ENCODE measurements around the gene AGR2.
A peak's percentile ranks its signal among the peaks of the same experiment; 100 is the strongest.
"Not testable (repeated sequence)": the region's sequence is repeated elsewhere in the genome, so short reads cannot be mapped to it uniquely, and the experiment has no call there.

AGR2 gene

DNA sequence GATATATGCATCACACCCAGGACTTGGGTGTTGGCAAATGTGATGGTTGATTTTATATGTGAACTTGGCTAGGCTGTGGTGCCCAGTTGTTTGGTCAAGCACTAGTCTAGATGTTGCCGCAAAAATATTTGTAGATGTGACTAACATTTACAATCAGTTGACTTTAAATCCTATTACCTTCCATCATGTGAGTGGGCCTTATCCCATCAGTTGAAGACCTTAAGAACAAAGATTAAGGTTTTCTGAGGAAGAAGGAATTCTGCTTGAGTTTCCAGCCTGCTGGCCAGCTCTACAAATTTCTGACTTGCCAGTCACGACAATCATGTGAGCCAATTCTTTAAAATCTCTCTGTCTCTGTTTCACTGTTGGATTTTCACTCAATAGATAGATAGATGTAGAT is 30.9 kb downstream of the AGR2 start:
- DNase-seq (ENCODE audit: low read depth), result no peak

DNA sequence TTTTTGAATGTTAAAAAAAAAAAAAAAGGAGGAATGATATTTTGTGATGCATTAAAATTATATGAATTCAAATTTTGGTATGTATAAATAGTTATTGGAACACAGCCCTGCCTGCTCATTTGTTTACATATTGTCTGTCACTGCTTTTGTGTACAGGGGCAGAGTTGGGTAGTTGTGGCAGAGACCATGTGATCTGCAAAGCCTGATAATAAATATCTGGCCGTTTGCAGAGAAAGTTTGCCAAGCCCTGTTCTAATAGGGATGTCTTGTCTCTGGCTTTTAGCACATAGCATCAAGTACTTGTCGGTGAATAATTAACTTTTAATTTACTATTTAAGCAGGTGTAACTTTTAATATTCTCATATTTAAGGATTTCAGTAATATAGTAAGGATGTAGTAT is 31.5 kb downstream of the AGR2 start:
- no peak for DNase-seq (ENCODE audit: low read depth)

DNA sequence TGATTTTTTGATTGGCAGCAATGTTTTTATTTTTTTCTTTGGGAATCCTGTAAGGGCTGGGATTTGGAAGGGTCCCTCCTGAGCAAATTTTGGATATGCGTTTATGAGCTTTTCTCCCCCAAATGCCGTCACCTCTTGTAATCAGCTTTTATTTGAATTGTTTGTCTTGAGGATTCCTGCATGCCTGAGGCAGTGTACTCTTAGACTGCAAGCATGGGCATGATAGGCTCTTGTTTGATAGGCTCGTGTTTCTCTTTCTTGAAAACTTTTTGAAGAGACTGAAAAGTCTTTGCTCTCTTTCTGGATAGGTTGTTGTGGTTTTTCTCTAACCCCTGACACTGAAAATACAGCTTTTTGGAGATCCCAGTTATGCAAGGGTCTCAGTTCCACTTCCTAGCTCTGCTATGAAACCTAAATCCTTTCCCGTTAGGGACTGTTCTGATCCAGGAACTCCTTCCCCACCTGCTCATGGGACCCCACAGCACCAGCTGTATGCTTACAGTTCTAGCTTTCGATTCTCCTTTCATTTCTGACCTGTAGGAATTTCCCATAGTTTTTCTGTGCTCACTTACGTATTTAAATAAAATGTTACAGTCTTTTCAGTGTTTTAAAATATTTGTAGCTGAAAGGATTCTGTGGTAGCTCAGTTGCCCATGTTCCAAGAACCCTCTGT is 34.0 kb downstream of the AGR2 start:
- no peak for DNase-seq (ENCODE audit: low read depth)

DNA sequence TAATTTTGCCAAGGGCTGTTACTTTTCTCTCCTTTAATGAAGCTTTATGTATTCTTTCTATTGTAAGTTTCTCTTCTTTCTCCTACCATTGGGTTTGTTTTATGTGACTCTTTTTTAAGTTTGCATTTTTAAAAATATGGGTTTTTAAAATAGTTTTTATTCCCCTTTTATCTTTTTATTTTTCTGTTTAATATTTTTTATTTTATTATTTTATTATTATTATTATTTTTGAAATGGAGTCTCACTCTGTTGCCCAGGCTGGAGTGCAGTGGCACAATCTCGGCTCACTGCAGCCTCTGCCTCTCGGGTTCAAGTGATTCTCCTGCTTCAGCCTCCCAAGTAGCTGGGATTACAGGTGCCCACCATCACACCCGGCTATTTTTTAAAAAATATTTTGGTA is 34.8 kb downstream of the AGR2 start:
- DNase-seq (ENCODE audit: low read depth), result not testable (repeated sequence)

DNA sequence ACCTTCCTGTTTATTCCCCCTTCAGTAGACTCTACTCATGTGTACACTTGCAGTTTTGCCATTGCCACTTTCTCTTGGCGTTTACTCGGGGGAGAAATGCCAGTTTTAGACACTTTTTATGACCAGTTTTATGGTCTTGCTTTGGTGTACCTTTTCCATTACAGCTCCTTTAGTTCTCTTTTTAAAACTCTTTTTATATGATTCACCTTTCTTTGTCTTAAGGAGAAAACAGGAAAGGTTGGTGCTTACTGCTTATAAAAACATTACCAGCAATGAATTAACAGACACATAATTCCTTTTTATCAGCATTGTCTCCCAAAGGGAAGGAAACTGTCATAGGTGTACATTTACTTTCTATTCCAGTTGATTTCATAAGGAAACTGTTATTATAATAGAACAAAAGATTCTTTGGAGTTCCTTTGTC is 39.4 kb downstream of the AGR2 start:
- no peak for DNase-seq (ENCODE audit: low read depth)

DNA sequence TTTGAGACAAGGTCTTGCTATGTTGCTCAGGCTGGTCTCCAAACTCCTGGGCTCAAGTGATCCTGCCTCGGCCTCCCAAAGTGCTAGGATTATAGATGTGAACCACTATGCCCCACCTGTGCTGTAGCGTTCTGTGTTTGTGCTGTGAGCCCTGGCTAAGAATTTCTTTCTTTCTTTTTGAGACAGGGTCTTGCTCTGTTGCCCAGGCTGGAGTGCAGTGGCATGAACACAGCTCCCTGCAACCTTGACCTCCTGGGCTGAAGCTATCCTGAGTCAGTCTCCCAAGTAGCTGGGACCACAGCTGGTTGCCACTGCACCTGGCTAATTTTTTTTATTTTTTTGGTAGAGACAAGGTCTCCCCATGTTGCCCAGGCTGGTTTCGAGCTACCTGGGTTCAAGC is 39.9 kb downstream of the AGR2 start:
- DNase-seq (ENCODE audit: low read depth), result no peak

DNA sequence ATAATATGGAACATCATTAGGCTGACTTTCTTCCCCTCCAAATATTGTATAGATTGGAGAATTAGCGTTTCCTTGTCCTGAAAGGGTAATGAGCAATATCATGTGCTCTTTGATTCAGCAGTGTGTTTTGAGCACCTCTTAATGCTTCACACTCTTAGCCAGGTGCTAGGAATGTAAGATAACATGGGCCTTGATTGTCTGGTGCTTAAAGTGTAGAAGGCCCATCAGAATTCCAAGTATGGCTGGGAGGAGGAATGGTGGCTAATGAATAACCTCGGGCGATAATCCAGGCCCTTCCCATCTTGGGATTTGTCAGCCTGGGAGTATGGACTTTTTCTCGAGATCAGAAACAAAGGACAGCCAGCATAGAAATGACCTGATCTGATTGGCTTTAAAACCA is 42.6 kb downstream of the AGR2 start:
- no peak for DNase-seq (ENCODE audit: low read depth)

DNA sequence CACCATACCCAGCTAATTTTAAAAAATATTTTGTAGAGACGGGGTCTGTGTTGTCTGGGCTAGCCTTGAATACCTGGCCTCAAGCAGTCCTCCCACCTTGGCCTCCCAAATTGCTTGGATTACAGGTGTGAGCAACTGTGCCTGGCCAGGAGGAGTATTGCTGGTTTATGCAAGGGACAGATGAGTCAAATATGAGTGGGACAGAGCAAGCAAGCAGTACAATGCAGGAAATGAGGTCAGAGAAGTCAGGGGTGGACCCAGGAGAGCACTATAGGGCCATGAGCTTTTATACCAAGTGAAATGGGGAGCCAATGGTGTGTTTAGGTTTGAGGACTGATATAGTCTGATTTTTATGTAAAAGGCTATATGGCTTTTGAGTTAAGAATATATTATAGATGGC is 45.0 kb downstream of the AGR2 start:
- no peak for DNase-seq (ENCODE audit: low read depth)

DNA sequence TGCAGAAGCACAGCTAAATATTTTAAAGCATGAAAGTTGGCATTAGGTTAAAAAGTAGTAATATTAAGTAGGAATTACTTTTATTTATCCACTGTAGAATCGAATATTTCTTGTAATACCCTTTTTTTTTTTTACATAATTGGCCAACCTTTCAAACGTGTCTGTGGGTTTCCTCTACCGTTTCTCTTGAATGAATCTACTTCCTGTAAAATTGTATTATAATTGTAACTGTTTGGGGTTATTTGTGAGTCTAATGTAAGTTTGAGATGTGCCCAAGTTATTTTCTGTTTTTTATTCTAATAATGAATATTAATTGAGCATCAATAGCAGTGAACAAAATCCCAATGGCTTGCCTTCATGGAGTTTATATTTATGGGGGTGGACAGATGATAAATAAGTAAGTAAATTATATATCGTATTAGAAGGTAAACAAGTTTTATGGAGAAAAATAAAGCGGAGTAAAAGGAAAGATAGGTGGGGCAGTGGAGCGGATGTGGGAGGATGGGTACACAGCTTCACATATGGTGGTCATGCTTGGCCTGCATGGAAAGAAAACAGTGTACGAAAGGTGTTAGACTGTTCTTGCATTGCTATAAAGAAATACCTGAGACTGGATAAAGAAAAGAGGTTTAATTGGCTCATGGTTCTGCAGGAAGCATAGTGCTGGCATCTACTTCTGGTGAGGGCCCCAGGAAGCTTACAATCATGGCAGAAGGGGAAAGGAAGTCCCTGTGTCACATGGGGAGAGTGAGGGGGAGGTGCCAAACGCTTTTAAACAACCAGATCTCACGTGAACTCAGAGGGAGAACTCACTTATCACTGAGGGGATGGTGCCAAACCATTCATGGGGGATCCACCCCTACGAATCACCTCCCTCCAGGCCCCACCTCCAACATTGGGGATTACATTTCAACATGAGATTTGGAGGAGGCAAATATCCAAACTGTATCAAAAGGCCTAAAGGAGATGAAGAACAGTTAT is 45.9 kb downstream of the AGR2 start:
- DNase-seq (ENCODE audit: low read depth), result no peak

DNA sequence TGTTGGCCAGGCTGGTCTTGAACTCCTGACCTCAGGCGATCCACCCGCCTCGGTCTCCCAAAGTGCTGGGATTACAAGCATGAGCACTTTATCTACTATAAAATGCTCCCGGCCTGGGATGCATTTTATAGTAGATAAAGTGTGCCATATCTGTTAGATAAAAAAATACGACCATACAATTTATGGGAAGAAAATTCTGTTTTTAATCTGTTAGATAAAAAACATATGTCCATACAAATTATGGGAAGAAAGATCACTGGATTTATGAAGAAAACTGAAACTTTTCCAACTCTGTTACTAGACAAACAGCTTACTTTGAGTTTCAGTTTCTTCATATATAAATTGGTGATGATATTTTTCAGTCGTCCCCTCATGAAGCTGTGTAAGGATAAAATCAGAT is 46.8 kb downstream of the AGR2 start:
- no peak for DNase-seq (ENCODE audit: low read depth)

DNA sequence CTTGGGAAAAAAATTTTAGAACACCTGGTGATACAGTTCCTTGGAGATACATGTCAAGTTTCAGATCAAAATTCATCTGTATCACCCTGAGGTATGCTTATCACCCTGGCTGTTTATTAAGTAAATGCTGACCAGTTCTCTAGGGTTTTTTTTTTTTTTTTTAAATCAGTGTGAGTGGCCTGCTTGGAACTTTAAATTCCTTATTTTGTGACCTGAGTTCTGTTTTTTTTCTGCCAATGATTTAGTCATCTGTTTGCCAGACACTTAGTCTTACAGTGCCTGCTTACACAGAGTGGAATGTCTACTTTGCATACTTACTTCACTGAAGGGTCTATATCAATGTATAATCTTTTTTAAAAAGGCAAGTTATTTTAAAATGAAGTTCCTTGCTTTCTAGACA is 49.4 kb downstream of the AGR2 start:
- DNase-seq (ENCODE audit: low read depth), result no peak

DNA sequence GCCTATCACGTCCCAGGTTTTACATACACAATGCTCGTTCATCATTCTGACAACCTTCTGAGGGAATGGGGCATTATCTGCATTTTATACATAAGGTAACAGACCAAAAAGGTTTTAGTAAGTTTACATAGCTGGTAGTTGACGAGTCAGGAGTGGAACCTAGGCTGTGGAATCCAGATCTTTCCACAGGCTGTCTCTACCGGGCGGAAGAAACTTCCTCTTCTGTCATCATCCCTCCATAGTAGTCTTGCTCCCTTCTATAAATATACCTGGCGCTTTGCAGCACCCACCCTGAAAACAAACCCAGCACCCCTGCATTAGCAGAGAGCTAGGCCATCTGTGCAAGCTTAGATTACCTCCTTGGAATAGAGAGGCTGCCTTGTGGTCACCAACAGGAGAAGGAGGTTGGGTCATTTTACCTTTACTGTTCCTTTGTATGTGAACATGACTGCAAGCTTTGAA is 49.9 kb downstream of the AGR2 start:
- no peak for DNase-seq (ENCODE audit: low read depth)

DNA sequence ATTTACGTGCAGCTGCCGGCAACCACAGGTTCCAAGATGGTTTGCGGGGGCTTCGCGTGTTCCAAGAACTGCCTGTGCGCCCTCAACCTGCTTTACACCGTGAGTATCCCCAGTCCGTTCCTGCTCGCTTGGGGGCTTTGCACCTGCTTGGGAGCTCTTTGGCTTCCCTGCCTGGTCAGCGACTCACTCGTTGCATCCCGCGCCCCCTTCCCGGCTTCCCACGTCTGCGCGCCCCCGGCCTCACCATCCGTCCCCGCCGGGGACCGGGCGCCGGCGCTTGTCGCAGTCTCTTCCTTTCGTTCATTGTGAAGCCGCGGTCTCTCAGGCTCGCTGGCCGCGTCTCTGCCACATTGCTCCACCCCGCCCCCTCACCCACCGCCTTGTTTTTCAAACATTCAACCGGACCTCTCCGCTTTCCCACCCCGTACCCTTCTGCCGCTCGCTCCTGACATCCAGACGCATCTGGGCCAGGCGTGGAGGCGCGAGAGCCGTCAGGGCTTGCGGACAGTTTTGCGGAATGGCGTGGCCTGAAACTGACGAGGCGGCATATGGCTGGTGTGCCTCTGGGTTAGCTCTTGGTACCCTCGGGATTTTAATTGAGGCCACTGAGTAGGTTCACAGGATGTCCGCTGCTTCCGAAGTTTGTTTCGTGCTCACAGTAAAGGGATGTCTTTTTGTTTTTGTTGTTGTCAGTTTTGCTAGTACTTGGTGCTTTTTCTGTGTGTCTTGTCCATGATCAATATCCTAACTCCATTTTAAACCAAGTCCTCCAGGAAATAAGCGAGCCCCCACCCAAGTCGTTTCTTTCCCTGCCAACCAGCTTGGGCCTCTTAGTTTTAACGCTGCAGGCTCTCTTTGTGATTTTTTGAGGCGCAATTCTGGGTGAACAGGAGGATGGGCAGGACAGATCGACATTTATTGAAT is 50.6 kb downstream of the AGR2 start:
- no peak for DNase-seq (ENCODE audit: low read depth)

DNA sequence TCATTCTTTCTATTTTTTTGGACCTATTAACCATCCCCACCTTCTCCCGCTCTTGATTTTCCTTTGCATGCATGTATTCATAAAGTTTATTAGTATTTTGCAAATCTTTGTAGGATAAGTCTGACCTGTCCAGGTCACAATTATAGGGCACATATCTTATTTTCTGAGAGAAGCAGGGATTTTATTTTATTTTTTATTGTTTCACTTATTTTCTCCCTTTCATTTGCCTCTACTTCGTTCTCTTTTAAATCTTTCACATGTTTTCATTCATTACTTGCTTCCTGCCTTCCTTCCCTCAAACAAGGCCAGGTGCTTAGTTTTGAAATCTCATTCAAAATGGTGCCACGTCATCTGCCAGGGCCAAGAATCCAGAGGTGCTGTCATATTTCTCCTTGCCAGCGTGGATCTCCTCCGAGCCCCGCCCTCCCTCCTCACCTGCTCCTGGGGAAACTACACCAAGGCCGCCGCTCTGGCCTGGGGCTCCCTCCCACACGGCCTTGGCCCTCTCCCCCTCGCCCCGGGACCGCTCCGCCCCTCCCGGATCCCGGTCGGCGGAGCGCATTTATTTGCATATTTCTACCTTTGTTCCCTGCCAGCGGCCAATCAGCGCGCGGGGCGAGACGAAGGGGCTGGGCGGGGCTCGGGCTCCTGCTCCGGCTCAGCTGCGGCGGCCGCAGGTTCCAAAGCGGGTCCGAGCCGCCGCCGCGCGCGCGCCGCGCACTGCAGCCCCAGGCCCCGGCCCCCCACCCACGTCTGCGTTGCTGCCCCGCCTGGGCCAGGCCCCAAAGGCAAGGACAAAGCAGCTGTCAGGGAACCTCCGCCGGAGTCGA is 51.5 kb downstream of the AGR2 start, which contains the start of gene TSPAN13:
Gene TSPAN13, plus strand, starts transcription at position 654 of the 830 bp plus-strand sequence. CDS start 213 bp downstream, outside the sequence.
- peak; percentile 10 for DNase-seq (ENCODE audit: low read depth)

DNA sequence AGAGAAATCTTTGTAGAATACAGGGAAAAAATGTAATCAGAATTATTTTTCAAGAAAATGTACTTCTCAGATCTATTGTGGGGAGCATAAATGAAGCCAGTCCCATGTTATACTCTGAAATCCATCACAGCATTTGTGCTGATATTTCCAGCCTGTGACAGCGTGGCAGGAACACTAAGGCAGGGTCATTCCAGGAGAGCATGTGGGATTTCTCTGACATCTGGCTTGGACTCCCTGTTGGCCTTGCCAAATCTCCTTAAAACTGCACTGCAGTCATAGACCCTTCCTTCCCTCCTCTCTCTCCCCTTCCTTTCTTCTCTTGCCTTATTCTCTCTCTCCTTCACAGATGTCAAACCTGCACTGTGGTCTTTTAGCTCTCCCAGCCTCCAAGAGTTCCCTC is 57.7 kb downstream of the AGR2 start:
- no peak for DNase-seq (ENCODE audit: low read depth)

DNA sequence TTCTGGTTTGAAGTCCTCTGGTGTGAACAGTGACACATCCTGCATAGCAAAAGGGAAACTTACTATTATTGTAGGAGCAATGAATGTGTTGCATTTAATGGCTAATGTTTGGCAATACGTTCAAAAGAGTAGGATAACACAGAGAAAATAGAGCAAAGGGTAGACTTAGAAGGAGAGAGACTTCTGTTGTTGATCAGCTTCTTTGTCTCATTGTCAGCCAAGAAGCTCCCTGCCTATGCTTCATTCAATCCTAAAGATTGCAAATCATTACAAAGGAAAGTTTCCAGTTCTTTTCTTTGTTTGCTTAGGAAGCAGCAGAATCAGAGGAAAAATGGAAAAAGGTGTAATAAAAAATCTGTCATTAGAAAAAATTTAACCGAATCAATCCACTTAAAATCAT is 59.2 kb downstream of the AGR2 start:
- DNase-seq (ENCODE audit: low read depth), result no peak

DNA sequence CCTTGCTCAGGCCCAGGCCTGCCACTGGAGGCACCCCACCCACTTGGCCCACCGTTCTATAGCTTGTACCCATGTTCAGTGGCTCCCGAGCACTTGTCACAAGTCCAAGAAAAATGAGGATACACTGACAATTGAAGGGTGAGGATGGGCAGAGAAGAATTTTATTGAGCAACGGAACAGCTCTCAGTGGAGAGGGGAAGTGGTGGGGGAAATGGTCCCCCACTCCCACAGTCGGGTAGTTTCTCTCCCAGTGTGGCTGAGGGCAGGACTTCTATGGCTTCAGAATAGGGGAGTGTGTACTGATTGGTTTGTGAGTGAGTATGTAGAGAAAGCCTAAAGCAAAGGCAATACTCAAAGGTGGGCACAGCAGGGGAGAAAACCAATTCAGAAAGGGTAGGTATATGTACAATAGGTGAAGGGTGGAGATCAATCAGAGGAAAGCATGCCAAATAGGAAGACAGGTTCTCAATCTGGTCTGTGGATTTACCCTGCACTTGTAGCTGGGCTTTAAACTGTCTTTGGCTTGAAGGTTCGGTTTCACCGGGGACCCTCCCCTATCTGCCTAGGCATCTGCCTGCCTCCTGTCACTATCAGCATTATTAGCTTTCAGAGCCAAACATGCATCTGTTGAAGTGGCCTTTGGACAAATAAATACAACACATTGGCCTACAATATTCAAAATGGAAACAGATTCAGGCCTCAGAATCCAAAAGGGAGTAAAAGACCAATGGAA is 60.1 kb downstream of the AGR2 start:
- DNase-seq (ENCODE audit: low read depth), result no peak

DNA sequence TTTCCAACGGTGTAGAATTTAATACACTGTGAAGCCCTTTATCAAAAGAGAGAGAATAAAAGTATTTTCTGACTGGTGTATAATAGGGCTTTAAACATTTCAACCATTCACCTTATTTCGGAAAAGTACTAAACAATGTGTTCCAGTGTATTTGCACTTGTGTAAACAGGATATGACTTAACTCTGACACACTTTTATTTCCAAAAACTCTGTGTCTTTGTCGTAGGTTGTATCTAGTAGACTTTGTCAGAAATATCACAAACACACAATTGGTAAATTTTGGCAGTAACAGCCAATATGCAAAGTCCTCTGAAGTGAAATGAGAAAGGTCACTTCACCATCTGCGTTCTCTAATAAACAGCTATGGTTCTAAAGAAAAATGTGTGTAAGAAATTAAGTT is 61.6 kb downstream of the AGR2 start:
- no peak for DNase-seq (ENCODE audit: low read depth)

DNA sequence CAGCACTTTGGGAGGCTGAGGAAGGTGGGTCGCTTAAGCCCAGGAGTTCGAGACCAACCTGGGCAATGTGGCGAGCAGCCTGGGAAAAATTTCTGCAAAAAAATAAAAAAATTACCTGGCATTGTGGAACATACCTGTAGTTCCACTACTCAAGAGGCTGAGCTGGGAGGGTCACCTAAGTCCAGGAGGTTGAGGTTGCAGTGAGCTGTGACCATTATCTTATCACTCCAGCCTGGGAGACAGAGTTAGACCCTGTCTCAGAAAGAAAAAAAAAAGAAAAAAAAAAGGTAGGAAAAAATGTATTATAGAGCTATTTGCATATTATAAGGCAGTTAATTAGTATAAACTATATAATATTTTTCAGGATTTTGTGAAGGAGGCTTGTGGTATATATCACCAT is 62.3 kb downstream of the AGR2 start:
- DNase-seq (ENCODE audit: low read depth), result no peak

Measured in activated T-helper 1 cell treated with Interleukin-2 at 50 U/mL for 16 hours (primary cell).